ENCODE results near the gene EBF4.

EBF4 gene

DNA sequence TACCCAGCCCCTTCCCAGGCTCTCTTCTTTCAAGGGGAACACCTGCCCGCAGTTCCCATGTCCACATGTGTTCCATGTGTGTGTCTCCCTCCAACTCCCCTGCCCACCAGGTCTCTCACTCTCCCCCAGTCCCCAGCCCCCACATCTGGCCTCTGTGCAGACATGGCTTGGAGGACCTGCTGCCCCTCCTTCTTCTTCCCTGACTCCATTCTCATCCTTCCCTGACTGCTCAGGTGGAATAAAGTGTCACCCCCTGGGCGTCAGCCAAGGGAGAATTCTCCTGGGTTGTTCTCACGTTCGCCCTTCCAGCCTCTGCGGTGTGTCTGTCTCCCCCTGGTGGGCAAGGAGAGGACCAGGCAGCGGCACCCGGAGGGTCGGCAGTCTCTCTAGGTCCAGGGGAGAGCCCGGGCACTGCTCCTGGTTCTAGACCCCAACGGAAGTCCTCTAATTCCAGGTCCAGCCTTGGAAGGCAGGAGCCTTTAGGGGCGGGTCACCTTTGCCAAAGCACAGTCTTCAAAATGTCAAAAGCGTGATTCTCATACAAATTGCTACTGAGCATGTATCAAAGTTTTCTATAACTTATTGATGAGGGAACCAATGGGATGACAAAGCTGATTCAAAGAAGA, 50.5 kb downstream of the EBF4 start:
- peak; percentile 32 for DNase-seq (ENCODE audit: low read depth)

DNA sequence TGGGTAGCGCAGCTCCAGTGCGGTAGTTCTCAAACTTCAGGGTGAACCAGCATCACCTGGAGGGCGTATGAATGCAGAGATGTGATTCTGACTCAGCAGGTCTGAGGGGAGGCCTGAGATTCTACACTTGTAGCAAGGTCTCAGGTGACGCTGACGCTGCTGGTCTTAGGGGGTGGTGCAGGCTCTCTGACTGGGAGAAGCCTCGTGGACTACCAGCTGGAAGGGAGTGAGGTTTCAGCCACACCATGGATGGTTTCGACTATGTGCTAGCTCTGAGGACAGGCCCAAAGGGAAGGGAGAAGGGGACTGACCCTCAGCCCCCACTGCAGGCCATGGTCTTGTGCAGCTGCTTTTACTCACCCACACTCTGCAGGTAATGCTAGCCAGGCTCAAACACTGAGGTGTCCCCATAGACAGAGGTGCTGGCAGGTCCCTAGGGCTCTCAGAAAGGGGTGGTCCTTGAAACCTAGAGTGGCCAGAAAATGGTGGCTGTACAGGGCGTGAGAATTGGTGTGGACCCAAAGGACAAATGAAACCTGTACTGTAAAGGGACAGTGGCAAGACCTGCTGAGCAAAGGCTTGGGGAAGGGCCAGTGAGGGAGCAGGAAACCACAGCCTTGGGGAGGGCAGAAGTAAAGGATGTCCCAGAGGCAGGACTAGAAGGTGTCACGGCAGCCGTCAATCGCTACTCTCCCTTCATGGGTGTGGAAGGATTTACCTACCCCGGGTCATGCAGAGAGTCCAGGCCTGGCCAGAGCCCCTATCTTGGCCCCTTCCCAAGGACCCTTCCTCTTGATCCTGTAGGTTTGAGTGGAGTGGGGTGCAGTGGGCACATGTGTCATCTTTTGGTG, 52.7 kb downstream of the EBF4 start:
- DNase-seq (ENCODE audit: low read depth), result no peak

DNA sequence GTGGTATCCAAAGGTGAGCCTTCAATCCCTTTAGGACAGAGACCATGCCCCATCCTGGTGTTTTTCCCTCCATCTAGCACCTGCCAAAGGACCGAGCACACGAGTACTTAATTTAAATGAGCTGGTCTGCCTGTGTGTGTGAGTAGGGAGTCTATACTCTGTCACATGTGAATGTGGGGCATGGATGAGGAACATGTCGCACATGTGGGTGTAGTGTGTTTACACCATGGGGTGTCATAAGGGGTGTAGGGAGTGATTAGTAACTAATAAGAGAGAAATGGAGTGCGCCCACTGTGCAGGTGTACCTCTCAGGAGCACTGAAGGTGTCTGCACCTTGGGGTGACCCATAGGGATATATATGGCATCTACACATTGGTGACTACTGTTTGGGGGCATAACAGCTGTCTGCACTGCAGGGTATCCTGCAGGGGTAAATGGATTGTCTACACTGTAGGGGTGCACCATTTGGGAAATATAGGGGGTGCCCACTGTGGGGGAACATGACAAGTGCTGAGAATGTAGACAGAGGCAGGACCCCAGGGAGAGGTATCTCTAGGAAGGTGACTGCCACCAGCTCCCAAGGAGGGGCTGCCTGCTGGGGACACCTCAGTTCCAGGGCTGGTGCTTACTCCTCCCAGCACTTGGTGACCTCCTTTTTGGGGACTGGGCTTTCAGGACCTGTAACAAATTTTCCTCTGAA, 53.5 kb downstream of the EBF4 start:
- DNase-seq (ENCODE audit: low read depth), result no peak

DNA sequence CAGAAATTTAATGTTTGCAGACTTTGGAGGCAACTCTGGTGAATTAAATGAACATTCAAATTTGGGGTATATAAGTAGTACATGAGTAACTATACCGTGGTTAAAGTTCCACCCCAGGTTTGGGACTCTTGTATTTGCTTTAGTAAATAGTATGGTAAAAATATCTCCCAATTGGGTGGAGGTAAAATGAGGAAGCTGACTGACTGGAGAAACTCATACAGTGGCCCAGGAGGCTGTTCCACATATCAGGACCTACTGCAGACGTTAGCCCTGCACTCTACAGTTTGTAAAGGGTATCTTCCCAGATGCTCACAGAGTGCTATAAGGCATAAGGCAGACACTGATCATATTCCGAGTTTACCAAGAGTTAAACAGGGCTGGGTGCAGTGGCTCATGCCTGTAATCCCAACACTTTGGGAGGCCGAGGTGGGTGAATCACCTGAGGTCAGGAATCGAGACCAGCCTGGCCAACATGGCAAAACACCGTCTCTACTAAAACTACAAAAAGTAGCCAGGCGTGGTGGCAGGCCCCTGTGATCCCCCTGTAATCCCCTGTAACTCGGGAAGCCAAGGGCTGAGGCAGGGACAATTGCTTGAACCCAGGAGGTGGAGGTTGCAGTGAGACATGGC, 54.2 kb downstream of the EBF4 start:
- no peak for DNase-seq (ENCODE audit: low read depth)

DNA sequence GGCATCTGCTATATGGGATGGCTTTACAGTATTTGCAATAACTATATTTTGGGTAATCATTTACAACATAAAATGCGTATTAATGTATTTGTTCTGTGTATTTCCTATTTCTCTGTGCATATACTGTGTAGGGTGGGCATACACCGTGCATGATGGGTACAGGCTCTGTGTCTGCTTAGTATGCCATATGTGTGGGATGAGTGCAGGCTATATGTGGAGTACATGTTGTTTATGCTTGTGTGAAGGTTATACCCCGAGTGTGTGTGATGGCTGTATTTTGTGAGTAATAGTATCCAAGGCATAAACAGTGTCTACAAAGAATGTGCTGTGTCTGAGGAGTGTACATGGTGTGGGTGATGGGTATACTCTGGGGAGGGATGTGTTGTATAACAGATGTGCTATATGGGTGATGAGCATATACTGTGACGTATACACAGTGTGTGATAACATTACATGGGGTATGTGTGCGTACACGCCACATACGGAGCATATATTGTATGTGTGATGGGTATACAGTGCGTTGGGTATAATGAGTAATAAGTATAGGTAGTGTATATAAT, 55.2 kb downstream of the EBF4 start:
- no peak for DNase-seq (ENCODE audit: low read depth)

DNA sequence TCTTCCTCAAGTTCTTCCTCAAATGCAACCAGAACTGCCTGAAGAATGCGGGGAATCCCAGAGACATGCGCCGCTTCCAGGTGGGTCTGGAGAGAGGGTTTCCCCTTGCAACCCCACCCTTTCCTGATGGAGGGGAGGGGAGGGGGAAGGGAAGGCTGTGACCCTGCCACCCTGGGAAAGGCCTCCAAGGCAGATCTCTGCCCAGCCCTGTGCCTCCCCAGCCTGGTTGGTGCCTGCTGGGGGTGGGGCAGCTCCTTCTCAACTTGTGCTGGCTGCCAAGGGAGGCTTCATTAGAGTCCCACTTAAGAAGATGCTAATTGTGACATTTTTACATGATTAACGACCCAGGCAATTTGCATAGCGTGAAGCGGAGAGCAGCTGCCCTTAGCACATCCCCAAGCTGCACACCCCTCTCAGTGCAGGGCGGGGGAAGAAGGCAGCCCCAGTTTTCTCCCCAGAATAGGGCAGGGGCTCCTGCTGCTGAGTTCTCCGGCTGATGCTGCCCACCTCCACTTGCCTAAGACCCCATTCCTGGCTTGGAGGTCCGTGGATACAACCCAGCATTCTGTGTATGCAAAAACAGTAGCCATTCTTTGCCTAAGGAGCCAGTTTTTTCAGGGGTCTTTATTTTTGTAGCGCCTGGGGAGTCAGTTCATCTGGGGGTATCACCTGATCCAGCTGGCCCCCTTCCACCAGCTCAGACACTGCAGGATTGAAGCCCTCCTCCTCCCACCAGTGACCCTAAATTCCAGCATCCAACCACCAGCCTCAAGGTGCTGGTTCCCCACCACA, 56.2 kb downstream of the EBF4 start:
- DNase-seq (ENCODE audit: low read depth), result no peak

DNA sequence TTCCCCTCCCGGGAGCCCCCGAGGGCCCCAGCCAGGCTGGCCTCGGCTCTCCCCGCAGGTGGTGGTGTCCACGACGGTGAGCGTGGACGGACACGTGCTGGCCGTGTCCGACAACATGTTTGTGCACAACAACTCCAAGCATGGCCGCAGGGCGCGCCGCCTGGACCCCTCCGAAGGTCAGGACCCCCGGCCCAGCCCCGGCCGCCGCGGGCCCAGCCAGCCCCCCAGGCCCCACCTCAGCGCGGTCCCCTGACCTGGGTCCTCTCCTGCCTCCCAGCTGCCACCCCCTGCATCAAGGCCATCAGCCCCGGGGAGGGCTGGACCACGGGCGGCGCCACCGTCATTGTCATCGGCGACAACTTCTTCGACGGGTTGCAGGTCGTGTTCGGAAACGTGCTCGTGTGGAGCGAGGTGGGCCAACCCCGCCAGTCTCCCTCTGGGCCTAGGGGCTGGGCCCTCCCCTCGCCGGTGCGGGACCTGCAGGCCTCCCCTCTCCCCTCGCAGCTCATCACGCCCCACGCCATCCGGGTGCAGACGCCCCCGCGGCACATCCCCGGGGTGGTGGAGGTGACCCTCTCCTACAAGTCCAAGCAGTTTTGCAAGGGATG, 56.9 kb downstream of the EBF4 start:
- no peak for DNase-seq (ENCODE audit: low read depth)

DNA sequence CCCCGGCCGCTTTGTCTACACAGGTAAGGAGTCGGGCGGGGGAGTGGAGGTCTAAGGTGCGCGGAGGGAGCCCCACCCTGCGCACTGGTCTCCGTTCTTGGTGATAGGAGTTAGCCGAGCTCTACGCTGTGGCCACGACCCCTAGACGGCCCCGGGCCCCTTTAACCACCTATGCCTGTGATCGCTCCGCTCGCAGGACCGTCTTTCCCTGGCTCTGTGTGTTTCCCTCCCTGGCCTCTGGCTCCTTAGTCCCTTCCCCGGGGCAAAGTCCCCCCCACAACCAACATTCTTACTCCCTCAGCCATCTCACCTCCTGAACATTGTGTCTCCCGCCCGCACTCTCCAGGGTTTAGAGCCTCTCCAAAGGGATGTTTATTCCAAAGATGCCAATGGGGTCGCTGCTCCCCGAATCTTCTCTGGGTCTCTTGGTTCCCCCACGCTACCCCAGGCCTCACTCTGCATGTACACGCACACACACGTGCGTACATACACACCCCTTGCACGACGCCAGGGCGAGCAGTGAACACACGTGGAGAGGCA, 57.4 kb downstream of the EBF4 start:
- DNase-seq (ENCODE audit: low read depth), result no peak

DNA sequence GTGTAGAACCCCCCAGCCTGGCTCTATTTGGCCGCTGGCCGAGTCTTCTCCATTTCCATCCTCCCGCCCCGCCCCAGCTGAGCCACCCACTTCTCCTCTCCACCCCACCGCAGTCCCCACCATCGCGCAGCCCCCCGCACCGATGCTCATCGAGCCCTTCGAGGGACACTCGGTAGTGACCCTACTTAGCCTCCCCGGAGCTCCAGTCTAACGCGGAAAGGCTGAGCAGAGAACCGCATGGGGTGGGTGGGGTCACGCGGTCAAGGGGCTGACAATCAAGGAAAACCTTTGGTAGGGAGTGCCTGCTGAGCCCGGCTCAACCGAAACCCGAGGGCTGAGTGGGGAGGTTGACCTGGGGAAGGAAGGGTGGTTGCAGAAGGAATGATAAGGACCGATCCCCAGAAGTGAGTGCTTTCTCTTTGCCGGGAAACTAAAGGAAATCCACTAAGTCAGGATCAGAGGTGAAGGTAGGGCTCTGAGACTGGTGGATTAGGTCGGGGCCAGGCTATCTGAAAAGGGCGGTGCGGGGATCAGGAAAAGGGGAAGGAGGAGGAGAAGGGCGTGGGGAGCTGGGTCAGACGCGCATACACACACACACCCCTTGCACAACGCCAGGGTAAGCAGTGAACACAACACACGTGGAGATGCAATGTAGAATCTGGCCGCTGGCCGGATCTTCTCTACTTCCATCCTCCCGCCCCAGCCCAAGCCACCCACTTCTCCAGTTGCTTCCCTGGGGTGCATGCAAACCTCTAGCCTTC, 58.1 kb downstream of the EBF4 start:
- no peak for DNase-seq (ENCODE audit: low read depth)

DNA sequence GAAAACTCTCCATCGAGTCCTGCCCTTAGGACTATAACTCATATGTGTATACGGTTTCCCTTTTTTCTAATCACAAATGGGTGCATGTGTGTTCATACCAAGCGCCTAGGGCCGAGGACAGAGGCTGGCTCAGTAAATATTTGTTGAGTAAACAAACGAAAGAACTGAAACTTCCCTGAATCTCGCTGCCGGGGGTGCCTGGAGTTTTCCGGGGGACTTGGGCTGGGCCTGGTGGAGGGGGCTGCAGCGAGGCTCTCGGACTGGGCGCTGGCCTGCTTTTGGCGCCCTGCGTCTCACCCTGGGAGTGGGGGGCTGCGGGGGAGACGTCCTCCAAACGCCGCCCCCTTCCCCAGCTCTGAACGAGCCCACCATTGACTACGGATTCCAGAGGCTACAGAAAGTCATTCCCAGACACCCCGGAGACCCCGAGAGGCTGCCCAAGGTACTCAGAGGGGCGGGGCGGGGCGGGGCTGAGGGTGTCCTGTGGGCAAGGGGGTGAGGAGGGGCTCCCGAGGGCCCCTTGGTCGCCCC, 58.8 kb downstream of the EBF4 start:
- no peak for DNase-seq (ENCODE audit: low read depth)

DNA sequence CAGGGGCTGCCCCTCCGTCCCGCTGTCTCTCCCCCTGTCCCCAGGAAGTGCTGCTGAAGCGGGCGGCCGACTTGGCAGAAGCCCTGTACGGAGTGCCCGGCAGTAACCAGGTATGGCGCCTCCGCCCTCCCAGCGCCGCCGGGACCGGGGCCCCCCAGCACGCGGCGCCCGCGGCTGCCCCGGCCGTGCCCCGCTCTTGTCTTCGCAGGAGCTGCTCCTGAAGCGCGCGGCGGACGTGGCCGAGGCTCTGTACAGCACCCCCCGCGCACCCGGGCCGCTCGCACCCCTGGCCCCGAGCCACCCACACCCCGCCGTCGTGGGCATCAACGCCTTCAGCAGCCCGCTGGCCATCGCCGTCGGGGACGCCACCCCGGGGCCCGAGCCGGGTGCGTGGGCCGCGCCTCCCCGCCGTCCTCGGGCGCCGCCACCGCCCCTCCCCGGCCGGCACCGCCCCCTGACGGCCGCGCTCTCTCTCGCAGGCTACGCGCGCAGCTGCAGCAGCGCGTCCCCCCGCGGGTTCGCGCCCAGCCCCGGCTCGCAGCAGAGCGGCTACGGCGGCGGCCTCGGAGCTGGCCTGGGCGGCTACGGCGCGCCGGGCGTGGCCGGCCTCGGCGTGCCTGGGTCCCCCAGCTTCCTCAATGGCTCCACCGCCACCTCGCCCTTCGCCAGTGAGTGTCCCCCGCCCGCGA, 59.4 kb downstream of the EBF4 start:
- DNase-seq (ENCODE audit: low read depth), result no peak

DNA sequence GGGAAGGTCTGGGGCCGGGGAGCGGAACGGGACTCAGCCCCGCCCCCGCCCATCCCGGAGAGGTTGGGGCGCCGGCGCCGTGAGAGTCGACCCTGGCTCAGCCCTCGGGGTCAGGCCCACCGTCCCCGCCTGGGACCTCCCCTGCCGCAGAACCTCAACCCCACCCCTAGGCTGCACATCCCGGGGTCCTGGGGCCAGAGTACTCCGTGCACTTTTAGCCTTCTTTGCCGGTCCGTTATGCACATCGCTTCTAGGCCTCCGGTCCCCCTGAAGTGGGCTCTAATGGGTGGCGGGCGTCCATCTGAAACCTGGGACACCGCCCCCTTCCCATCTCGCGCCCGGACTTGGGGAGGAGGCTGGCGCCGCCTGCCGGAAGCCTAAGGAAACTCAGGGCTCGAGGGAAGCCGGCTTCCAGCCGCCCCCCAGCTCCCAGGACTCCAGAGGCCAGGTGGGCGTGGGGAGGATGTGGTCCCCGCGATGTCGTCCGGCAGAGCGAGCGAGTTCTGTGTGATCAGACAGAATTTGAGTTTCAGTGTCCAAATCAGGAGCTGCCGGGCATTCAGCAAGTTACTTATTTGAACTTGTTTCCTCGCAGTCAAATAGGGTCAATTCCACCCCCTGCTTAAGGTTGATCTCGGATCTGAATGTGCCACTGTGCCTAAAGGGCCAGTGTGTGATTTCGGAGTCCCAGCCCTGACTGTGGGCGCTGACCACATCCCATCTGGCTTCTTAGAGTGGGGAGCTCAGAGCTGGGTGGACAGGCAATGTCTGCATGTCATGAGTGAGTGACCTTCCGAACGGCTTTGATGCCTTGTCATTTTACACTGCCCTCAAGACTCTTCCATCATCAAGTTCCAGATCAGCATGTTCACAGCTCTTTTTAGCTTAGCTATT, 60.2 kb downstream of the EBF4 start:
- peak; percentile 14 for DNase-seq (ENCODE audit: low read depth)

DNA sequence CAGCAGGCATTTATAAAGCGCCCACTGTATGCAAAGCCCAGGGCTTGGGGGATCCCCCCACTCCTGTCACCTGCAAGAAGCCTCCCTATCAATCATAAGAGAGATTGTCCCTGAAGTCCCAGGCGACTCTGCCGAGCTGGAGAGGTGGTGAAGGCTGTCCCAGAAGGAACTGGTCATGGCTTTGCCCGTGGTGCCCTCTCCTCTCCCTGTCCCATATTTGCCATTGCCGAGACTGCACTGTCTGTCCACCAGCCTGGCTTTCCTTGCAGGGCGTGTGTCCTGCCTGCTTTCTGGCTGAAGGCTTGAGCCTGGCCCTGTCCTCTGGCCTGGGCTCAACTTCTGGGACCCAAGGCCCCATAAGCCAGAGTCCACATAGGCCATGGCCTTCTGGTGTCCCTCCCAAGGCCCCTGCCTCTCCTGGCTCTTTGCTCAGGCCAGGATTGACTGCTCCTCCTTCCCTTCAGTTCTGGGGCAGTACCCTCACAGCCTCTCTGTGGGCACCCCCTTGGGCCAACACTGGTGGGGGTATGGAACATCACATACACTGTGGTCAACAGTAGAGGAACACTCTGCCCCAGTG, 61.0 kb downstream of the EBF4 start:
- no peak for DNase-seq (ENCODE audit: low read depth)

DNA sequence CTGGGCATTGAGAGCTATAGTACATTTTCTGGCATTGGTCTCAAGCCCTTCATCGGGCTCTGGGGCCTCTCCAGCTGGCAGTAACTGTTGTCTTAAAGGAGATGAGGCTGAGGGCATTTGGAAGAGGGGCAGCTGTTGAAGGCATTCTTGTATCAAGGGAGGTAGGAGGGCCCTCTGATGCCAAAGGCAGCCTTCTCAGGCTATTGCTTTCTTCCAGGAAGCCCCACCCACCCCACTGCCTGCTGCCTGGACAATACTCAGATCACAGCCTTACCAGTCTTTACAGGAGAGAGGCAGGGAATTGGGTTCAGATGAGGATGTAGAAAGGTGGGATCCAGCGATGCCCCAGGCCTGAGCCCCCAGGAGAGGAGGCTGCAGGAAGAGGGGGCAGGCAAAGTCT, 61.8 kb downstream of the EBF4 start:
- DNase-seq (ENCODE audit: low read depth), result no peak

DNA sequence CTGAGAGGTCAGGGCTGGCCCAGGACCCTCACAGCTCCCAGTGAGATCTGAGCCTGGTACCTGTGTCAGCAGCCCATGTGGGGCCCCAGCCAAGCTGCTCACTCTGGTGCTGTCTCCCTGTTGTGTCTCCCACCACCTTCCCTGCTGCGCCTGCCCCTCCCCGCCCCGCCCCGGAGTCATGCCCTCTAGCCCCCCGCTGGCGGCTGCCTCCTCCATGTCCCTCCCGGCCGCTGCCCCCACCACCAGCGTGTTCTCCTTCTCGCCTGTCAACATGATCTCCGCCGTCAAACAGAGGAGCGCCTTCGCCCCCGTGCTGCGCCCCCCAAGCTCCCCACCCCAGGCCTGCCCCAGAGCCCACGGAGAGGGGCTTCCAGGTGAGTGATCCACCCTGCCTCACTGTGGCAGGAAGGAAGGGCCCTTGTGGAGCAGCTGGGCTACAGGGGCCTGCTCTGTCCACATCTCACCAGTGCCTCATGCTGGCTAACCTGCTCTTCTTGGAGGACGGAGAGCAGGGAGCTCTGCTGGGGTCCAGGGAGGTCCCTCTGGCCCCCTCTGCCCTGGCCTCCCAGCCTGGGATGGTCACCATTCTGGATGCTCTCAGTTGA, 63.0 kb downstream of the EBF4 start:
- no peak for DNase-seq (ENCODE audit: low read depth)

DNA sequence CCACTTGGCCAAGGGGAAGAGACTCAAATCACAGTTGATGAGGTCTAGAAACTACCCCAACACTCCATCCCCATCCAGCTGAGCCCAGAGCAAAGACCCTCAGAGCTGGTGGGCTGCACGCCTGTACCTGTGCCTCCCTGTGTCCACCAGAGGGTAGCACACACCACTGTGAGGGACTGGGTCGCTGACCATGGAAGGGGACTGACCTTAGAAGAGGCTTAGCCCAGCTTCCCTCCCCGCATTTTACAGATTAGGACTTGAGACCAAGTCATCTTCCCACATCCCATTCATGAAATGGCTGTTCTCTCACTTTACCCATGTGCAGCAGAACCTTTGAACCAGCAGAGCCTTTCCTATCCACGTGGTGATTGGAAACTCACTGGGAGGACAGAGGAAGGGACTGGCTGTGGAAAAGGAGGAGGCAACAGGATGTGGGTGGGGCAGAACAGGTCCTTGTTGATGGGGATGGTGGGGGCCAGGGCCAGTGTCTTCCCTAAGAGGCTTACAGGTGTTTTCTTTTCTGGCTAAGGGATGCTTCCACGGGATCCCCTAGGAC, 63.6 kb downstream of the EBF4 start:
- DNase-seq (ENCODE audit: low read depth), result peak; percentile 39

DNA sequence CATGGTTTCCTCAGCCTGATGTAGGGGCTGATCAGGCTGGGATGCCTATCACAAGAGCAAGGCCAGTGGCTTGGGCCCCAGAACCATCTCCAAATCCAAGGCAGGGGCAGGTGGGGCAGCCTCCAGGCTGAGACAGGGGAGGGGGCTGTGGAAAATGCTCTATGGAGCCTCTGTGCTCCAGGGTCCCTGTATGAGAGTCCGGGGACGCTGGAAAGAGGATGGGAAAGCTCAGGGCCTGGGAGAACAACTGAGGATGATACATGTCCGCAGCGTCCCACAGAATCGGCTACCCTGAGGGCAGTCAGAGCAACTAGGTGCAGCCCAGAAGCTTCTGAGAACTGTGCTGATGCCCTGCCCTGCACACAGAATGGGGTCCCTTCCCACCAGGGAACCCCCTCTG, 64.4 kb downstream of the EBF4 start:
- DNase-seq (ENCODE audit: low read depth), result no peak

Measured in fibroblast of the conjunctiva (primary cell).